Cerebellar nuclear complex (tissue), 1 donor: ENCODE results near the gene SELENON.

Source experiments
- DNase-seq, 2 experiments: peaks; one replicate each; lab custom pipeline; 2025; lab: John Stamatoyannopoulos, UW

SELENON gene

GRCh38 chr1:25864434-25864833 is 64.4 kb downstream of the SELENON start:
- no peak for DNase-seq

GRCh38 chr1:25866288-25866687 is 66.3 kb downstream of the SELENON start:
- no peak for DNase-seq

GRCh38 chr1:25867210-25867991 is 67.4 kb downstream of the SELENON start:
- DNase-seq, result no peak
